GM12878 (cell line): ENCODE results near the gene ATAD3A. TPM values are rescaled to one million over a fixed set of nuclear protein-coding genes. Genes with fewer than 3 reads are reported as not detected.

Experiments
- ATAC-seq: fragments of 200-7000 bp; cut with Tn5 transposase; 3 replicates; pipeline ENCODE4 v1.9.1; 2020; ENCODE audit warnings: mild to moderate bottlenecking, moderate library complexity
- BruUV-seq: library from RNA; stranded (reverse); fragments of 400-500 nt; replicated peaks from 2 replicates; lab custom pipeline; 2021; lab: Mats Ljungman, UMichigan
- CTCF ChIA-PET: fragments of 300-600 bp; sonication (Branson Sonifier 250); formaldehyde crosslinking; extraction: SDS; loops from one replicate; lab custom pipeline; 2021; ENCODE audit warnings: inconsistent platforms; lab: Yijun Ruan, JAX
- POLR2A ChIA-PET: fragments of 350-600 bp; formaldehyde crosslinking; extraction: SDS; loops from one replicate; lab custom pipeline; 2021; ENCODE audit warnings: inconsistent platforms; lab: Charles Lee
- RAD21 ChIA-PET: fragments of 300-600 bp; sonication (Branson Sonifier 250); formaldehyde crosslinking; loops from one replicate; lab custom pipeline; 2023; ENCODE audit warnings: antibody characterized with exemption; ENCODE audit not compliant: unreplicated experiment; lab: Charles Lee
- SMC1A ChIA-PET: fragments of 300-600 bp; sonication (Branson Sonifier 250); formaldehyde crosslinking; loops from one replicate; lab custom pipeline; 2023; ENCODE audit not compliant: unreplicated experiment, uncharacterized antibody; lab: Charles Lee
- DNase-seq: peaks from one replicate; pipeline ENCODE4 v3.0.0-alpha.2; 2011; ENCODE audit warnings: low read depth, low spot score
- FAIRE-seq: peaks from 3 replicates; lab custom pipeline; 2011; peaks lifted over from hg19 to GRCh38; lab: Jason Lieb, UNC
- H2AFZ ChIP-seq: 2 replicates; pipeline ENCODE4 v1.6.0; 2011; ENCODE audit warnings: low read depth, low read length, control low read depth; ENCODE audit not compliant: control insufficient read depth
- H3K27ac ChIP-seq: 2 replicates; pipeline ENCODE4 v1.5.1; 2011; ENCODE audit warnings: control low read depth; ENCODE audit not compliant: control insufficient read depth, insufficient read depth
- H3K27me3 ChIP-seq, 2 experiments: replicated peaks in 1 of 2; 2 replicates each; pipeline versions ENCODE4 v1.6.0 to v1.6.1; 2011; ENCODE audit warnings: low read length in 1 of 2; ENCODE audit not compliant: control insufficient read depth in 2 of 2, insufficient read depth in 2 of 2
- H3K36me3 ChIP-seq, 2 experiments: 2 replicates each; pipeline ENCODE4 v1.5.1; 2011; ENCODE audit warnings: low read length in 1 of 2; ENCODE audit not compliant: control insufficient read depth in 2 of 2, insufficient read depth in 2 of 2
- H3K4me1 ChIP-seq: 2 replicates; pipeline ENCODE4 v1.6.1; 2011; ENCODE audit warnings: mild to moderate bottlenecking, low read length, moderate library complexity, mixed read lengths; ENCODE audit not compliant: control insufficient read depth, insufficient read depth
- H3K4me2 ChIP-seq: 2 replicates; pipeline ENCODE4 v1.6.0; 2011; ENCODE audit warnings: control low read depth; ENCODE audit not compliant: control insufficient read depth, insufficient read depth
- H3K4me3 ChIP-seq: fragments of 200-600 bp; sonication (generic); 2 replicates; pipeline ENCODE4 v1.5.1; 2016
- H3K79me2 ChIP-seq: 2 replicates; pipeline ENCODE4 v1.6.0; 2011; ENCODE audit warnings: low read length; ENCODE audit not compliant: control insufficient read depth, insufficient read depth
- H3K9ac ChIP-seq: 2 replicates; pipeline ENCODE4 v1.8.0; 2011; ENCODE audit warnings: low read length, control low read depth, mixed read lengths; ENCODE audit not compliant: control insufficient read depth, insufficient read depth
- H3K9me3 ChIP-seq: replicated peaks from 3 replicates; pipeline ENCODE4 v1.5.1; 2011; ENCODE audit warnings: mild to moderate bottlenecking, low read length; ENCODE audit not compliant: control insufficient read depth, insufficient read depth
- H4K20me1 ChIP-seq: 2 replicates; pipeline ENCODE4 v1.6.0; 2011; ENCODE audit not compliant: control insufficient read depth, insufficient read depth
- BMI1 ChIP-seq: fragments of 450-650 bp; IDR thresholded peaks from 2 replicates; pipeline ENCODE4 v1.6.1; 2016; ENCODE audit warnings: mild to moderate bottlenecking, moderate library complexity, borderline replicate concordance
- BRCA1 ChIP-seq: IDR thresholded peaks from 2 replicates; pipeline ENCODE4 v1.6.1; 2011; ENCODE audit warnings: low read depth, low read length, improper control_type of control experiment
- DPF2 ChIP-seq: fragments of 450-650 bp; IDR thresholded peaks from 2 replicates; pipeline ENCODE4 v1.6.1; 2017; ENCODE audit warnings: mild to moderate bottlenecking
- E2F8 ChIP-seq: fragments of 450-650 bp; IDR thresholded peaks from 2 replicates; pipeline ENCODE4 v1.6.1; 2018; ENCODE audit warnings: mild to moderate bottlenecking, low read depth, moderate library complexity; ENCODE audit not compliant: partially characterized antibody
- HDAC2 ChIP-seq: fragments of 200-600 bp; sonication (generic); IDR thresholded peaks from 2 replicates; pipeline ENCODE4 v1.6.1; 2017
- HDAC6 ChIP-seq: fragments of 200-600 bp; sonication (generic); IDR thresholded peaks from one replicate; pipeline ENCODE4 v1.8.0; 2017; ENCODE audit warnings: antibody characterized with exemption; ENCODE audit not compliant: unreplicated experiment
- IRF4 ChIP-seq: IDR thresholded peaks from 2 replicates; pipeline ENCODE4 v1.6.1; 2011; ENCODE audit warnings: low read depth, low read length
- NKRF ChIP-seq: fragments of 450-650 bp; conservative IDR thresholded peaks from 2 replicates; pipeline ENCODE4 v1.6.1; 2017; ENCODE audit warnings: mild to moderate bottlenecking, moderate library complexity
- POLR2AphosphoS2 ChIP-seq: IDR thresholded peaks from 2 replicates; pipeline ENCODE4 v1.6.1; 2011; ENCODE audit warnings: low read depth, mild to moderate bottlenecking, low read length, improper control_type of control experiment, moderate library complexity
- RUNX3 ChIP-seq: IDR thresholded peaks from 2 replicates; pipeline ENCODE4 v1.6.1; 2012; ENCODE audit warnings: low read length, inconsistent platforms
- ZZZ3 ChIP-seq: IDR thresholded peaks from 2 replicates; pipeline ENCODE4 v1.6.1; 2011; ENCODE audit warnings: low read depth; ENCODE audit not compliant: control insufficient read depth, insufficient read length
- WGBS: methylation state at CpG from one replicate; pipeline ENCODE4 v1.1.6; 2016; ENCODE audit warnings: low lambda C conversion rate; ENCODE audit not compliant: insufficient replicate concordance, insufficient coverage; ENCODE audit errors: missing lambda C conversion rate; 5-methylcytosine and 5-hydroxymethylcytosine counted together
- in situ Hi-C: fragments of 300-500 bp; cut with MboI; formaldehyde crosslinking; loops from 9 replicates; pipeline ENCODE4 v1.14.3; 2018; ENCODE audit warnings: mixed read lengths
- intact Hi-C: fragments of 100-400 bp; cut with micrococcal nuclease; formaldehyde crosslinking; loops from one replicate; pipeline ENCODE4 v1.14.2; 2022; ENCODE audit not compliant: unreplicated experiment
- polyA plus RNA-seq, 11 experiments: library from polyadenylated mRNA; depleted of rRNA in 4 of 11; unstranded in 6 of 11; stranded (reverse) in 5 of 11; fragments of >200 nt; fragmentation: Nextera tagmentation in 4 of 11; fragmentation: Illumina TruSeq in 1 of 11; extraction: Ambion mirVana in 4 of 11; extraction: Trizol in 1 of 11; gene quantifications; 1 replicate in 1 of 11; 2 replicates in 10 of 11; pipeline versions ENCODE4 v1.2.1 to v1.2.3, GENCODE V29; 2011 to 2016; ENCODE audit warnings: inconsistent platforms in 2 of 11, missing spikeins in 2 of 11, low read depth in 1 of 11
- total RNA-seq, 4 experiments: library from RNA; depleted of rRNA in 3 of 4; stranded (reverse); fragments of >200 nt in 3 of 4; fragmentation: Illumina TruSeq in 1 of 4; extraction: Trizol in 1 of 4; gene quantifications; 2 replicates each; pipeline versions ENCODE4 v1.2.1 to v1.2.3, GENCODE V29; 2013 to 2021

ATAD3A gene
- total and polyA plus RNA-seq, 10 of the 15 experiments (the other 5 are each of a cell fraction or from before 2014, with no cell fraction given) = 0.05 to 93.5 (median 38.9) TPM

GRCh38 chr1:1545946-1546737 is 34.2 kb downstream of the ATAD3A start:
- RAD21 ChIA-PET = interaction anchor here (1.0 kb wide), 1 partner anchor 133 kb away, joined by 3 read pairs; no protein-coding TSS in a partner anchor
- in situ Hi-C loops = no loop called here

More at GRCh38 chr1:1545946-1546737, 34.2 kb downstream of the ATAD3A start:
- TF ChIP-seq RUNX3 (no peak), HDAC2 (no peak), ZZZ3 (no peak), DPF2 (no peak), HDAC6 (no peak), BRCA1 (no peak), NKRF (no peak), POLR2AphosphoS2 (no peak), E2F8 (no peak), BMI1 (no peak), IRF4 (no peak)
- FAIRE-seq (no peak), ATAC-seq (no peak), DNase-seq (no peak)
- Histone ChIP-seq H3K36me3 (no peaks in the 10 kb centered on the region; a peak in 2 of 4 replicates), H3K9me3 (no peaks in the 10 kb centered on the region), H3K4me3 (no peak overlapping the region), H3K27ac (no peak overlapping the region), H3K4me1 (no peaks in the 10 kb centered on the region), H3K9ac (no peak overlapping the region), H2AFZ (no peak overlapping the region), H3K4me2 (no peak overlapping the region), H4K20me1 (no peaks in the 10 kb centered on the region), H3K79me2 (no peaks in the 10 kb centered on the region), H3K27me3 (no peaks in the 10 kb centered on the region)
- WGBS = 87% methylated on average over 23 of the region's 23 CpGs
- BruUV-seq = no TSS peak
- POLR2A ChIA-PET = interaction anchor here (0.7 kb wide), 1 partner anchor 10 kb away, joined by 4 read pairs; no protein-coding TSS in a partner anchor
- intact Hi-C loops = no loop called here
- SMC1A ChIA-PET = no interaction called here
- CTCF ChIA-PET = no interaction called here
